HepG2 (cell line): ENCODE data around the gene FOLR1. TPM values are rescaled to one million over a fixed set of nuclear protein-coding genes. Genes with fewer than 3 reads are reported as not detected.

Experiments used
- ATAC-seq: fragments of 200-7000 bp; cut with Tn5 transposase; 3 replicates; pipeline ENCODE4 v1.9.1; 2020; ENCODE audit warnings: mild to moderate bottlenecking, moderate library complexity
- BruUV-seq: library from RNA; stranded (reverse); fragments of 400-500 nt; replicated peaks from 2 replicates; lab custom pipeline; 2021; lab: Mats Ljungman, UMichigan
- CTCF ChIA-PET: fragments of 300-600 bp; formaldehyde crosslinking; extraction: SDS; loops from one replicate; lab custom pipeline; 2021; ENCODE audit warnings: low total read pairs, inconsistent platforms, low intra/inter-chr PET ratio; lab: Yijun Ruan, JAX
- POLR2A ChIA-PET: fragments of 350-600 bp; sonication (Branson Sonifier 250); formaldehyde crosslinking; loops from one replicate; lab custom pipeline; 2020; ENCODE audit warnings: antibody characterized with exemption, inconsistent platforms; lab: Yijun Ruan, JAX
- DNase-seq: peaks from one replicate; pipeline ENCODE4 v3.0.0-alpha.2; 2015; ENCODE audit warnings: low spot score
- FAIRE-seq: peaks from 3 replicates; lab custom pipeline; 2011; peaks lifted over from hg19 to GRCh38; lab: Jason Lieb, UNC
- H2AFZ ChIP-seq: one replicate; pipeline ENCODE4 v1.6.1; 2011; ENCODE audit warnings: low read length, inconsistent platforms
- H3K27ac ChIP-seq: fragments of 300-600 bp; 3 replicates; pipeline ENCODE4 v1.8.0; 2011; ENCODE audit warnings: mixed run types, mild to moderate bottlenecking, mixed read lengths, low read length, inconsistent platforms; ENCODE audit not compliant: insufficient read depth; ENCODE audit errors: extremely low read length
- H3K27me3 ChIP-seq, 2 experiments: fragments of 200-600 bp in 1 of 2; 2 replicates in 1 of 2; 3 replicates in 1 of 2; pipeline versions ENCODE4 v1.6.0 to v1.8.0; 2011; ENCODE audit warnings: low read length in 2 of 2, mild to moderate bottlenecking in 2 of 2, moderate library complexity in 2 of 2, inconsistent platforms in 1 of 2; ENCODE audit not compliant: insufficient read depth in 2 of 2, control insufficient read depth in 1 of 2
- H3K36me3 ChIP-seq, 2 experiments: fragments of 200-600 bp in 1 of 2; replicated peaks in 1 of 2; 2 replicates in 1 of 2; 3 replicates in 1 of 2; pipeline versions ENCODE4 v1.5.1 to v1.8.0; 2011; ENCODE audit warnings: low read length in 2 of 2, inconsistent platforms in 1 of 2; ENCODE audit not compliant: insufficient read depth in 2 of 2, control insufficient read depth in 1 of 2
- H3K4me1 ChIP-seq: 2 replicates; pipeline ENCODE4 v1.5.1; 2012; ENCODE audit warnings: low read length, inconsistent platforms; ENCODE audit not compliant: insufficient read depth
- H3K4me2 ChIP-seq: 2 replicates; pipeline ENCODE4 v1.6.0; 2011; ENCODE audit warnings: low read depth, low read length, inconsistent platforms
- H3K4me3 ChIP-seq, 3 experiments: fragments of 200-600 bp in 1 of 3; sonication (generic), shearing (Covaris generic) in 1 of 3; replicated peaks in 1 of 3; 2 replicates each; pipeline ENCODE4 v1.5.1; 2011 to 2016; ENCODE audit warnings: low read length in 3 of 3, inconsistent platforms in 2 of 3, low read depth in 2 of 3, mild to moderate bottlenecking in 2 of 3, control low read depth in 1 of 3, mixed read lengths in 1 of 3; ENCODE audit not compliant: insufficient read depth in 1 of 3
- H3K79me2 ChIP-seq: one replicate; pipeline ENCODE4 v1.6.1; 2011; ENCODE audit warnings: low read length, inconsistent platforms; ENCODE audit not compliant: insufficient read depth
- H3K9ac ChIP-seq: 2 replicates; pipeline ENCODE4 v1.6.0; 2011; ENCODE audit warnings: mild to moderate bottlenecking, low read depth, low read length, inconsistent platforms; ENCODE audit not compliant: insufficient read depth
- H3K9me3 ChIP-seq: 2 replicates; pipeline ENCODE4 v1.5.1; 2012; ENCODE audit warnings: mild to moderate bottlenecking, low read length
- H4K20me1 ChIP-seq: 2 replicates; pipeline ENCODE4 v1.6.0; 2011; ENCODE audit warnings: inconsistent platforms, mild to moderate bottlenecking, low read length, moderate library complexity; ENCODE audit not compliant: insufficient read depth
- HDAC1 ChIP-seq: sonication (generic); formaldehyde crosslinking; IDR thresholded peaks from 2 replicates; pipeline ENCODE4 v1.5.1; 2020; ENCODE audit warnings: mild to moderate bottlenecking, missing genetic modification reagents
- MED13 ChIP-seq: sonication (generic); formaldehyde crosslinking; IDR thresholded peaks from 2 replicates; pipeline ENCODE4 v1.5.0; 2020; ENCODE audit warnings: missing genetic modification reagents
- NCOA1 ChIP-seq: sonication (generic); formaldehyde crosslinking; IDR thresholded peaks from 2 replicates; pipeline ENCODE4 v1.9.0; 2021; ENCODE audit warnings: missing genetic modification reagents
- SIN3B ChIP-seq: fragments of 150-350 bp; IDR thresholded peaks from 2 replicates; pipeline ENCODE4 v1.6.1; 2014; ENCODE audit warnings: low read length
- SP1 ChIP-seq, 2 experiments: fragments of 450-650 bp in 1 of 2; sonication (generic) in 1 of 2; formaldehyde crosslinking in 1 of 2; IDR thresholded peaks; 2 replicates each; pipeline versions ENCODE4 v1.4.0 to v1.6.1; 2016 to 2020; ENCODE audit warnings: missing genetic modification reagents in 1 of 2
- SRY ChIP-seq: sonication (generic); formaldehyde crosslinking; IDR thresholded peaks from 2 replicates; pipeline ENCODE4 v1.8.0; 2022; ENCODE audit warnings: mild to moderate bottlenecking, missing genetic modification reagents
- ZFP1 ChIP-seq: IDR thresholded peaks from 2 replicates; pipeline ENCODE4 v1.6.1; 2016
- ZNF12 ChIP-seq: sonication (generic); formaldehyde crosslinking; IDR thresholded peaks from 2 replicates; pipeline ENCODE4 v1.5.0; 2020; ENCODE audit warnings: missing genetic modification reagents
- ZNF232 ChIP-seq: sonication (generic); formaldehyde crosslinking; IDR thresholded peaks from 2 replicates; pipeline ENCODE4 v1.4.0; 2020; ENCODE audit warnings: missing genetic modification reagents, borderline replicate concordance
- ZNF367 ChIP-seq: sonication (generic); formaldehyde crosslinking; IDR thresholded peaks from 2 replicates; pipeline ENCODE4 v1.4.0; 2020; ENCODE audit warnings: missing genetic modification reagents, borderline replicate concordance
- ZNF605 ChIP-seq: sonication (generic); formaldehyde crosslinking; IDR thresholded peaks from 2 replicates; pipeline ENCODE4 v1.8.0; 2022; ENCODE audit warnings: mild to moderate bottlenecking, missing genetic modification reagents
- ZNF792 ChIP-seq: IDR thresholded peaks from 2 replicates; pipeline ENCODE4 v1.6.1; 2016
- WGBS: methylation state at CpG from one replicate; pipeline ENCODE4 v1.1.6; 2017; ENCODE audit warnings: low lambda C conversion rate; 5-methylcytosine and 5-hydroxymethylcytosine counted together
- in situ Hi-C: cut with HindIII; loops from 2 replicates; pipeline ENCODE4 v1.10.0; 2017; ENCODE audit warnings: low pct_unique_long_range_greater_than_20kb; ENCODE audit not compliant: extremely low pct_ligation_motif_present
- intact Hi-C: fragments of 100-400 bp; cut with micrococcal nuclease; formaldehyde crosslinking; loops from one replicate; pipeline ENCODE4 v1.10.0; 2022; ENCODE audit not compliant: unreplicated experiment
- polyA plus RNA-seq, 8 experiments: library from polyadenylated mRNA; depleted of rRNA in 3 of 8; stranded (reverse) in 7 of 8; unstranded in 1 of 8; fragments of >200 nt; fragmentation: Illumina TruSeq in 4 of 8; extraction: Trizol in 4 of 8; gene quantifications; 2 replicates each; pipeline versions ENCODE4 v1.2.1 to v1.2.3, GENCODE V29; 2011 to 2016; ENCODE audit warnings: low read depth in 4 of 8, missing spikeins in 1 of 8, mixed read lengths in 1 of 8; ENCODE audit not compliant: insufficient read depth in 1 of 8
- total RNA-seq, 5 experiments: library from RNA; depleted of rRNA; stranded (reverse); fragments of >200 nt; fragmentation: Illumina TruSeq; extraction: Trizol; gene quantifications; 2 replicates each; pipeline ENCODE4 v1.2.3, GENCODE V29; 2016; ENCODE audit warnings: low read depth in 1 of 5
- TF ChIP-seq, protein P1 (sequence below): sonication (generic); formaldehyde crosslinking; IDR thresholded peaks from 2 replicates; pipeline ENCODE4 v1.8.0; 2022; ENCODE audit warnings: low read depth, missing genetic modification reagents
- TF ChIP-seq, protein P2 (sequence below): sonication (generic); formaldehyde crosslinking; IDR thresholded peaks from 2 replicates; pipeline ENCODE4 v1.9.0; 2022; ENCODE audit warnings: low read depth, missing genetic modification reagents
- TF ChIP-seq, protein P3 (sequence below): sonication (generic); formaldehyde crosslinking; IDR thresholded peaks from 2 replicates; pipeline ENCODE4 v1.9.0; 2021; ENCODE audit warnings: mild to moderate bottlenecking, missing genetic modification reagents

FOLR1 gene
- total and polyA plus RNA-seq, 2 of the 13 experiments (the other 11 are each of a cell fraction or from before 2014, with no cell fraction given): 0.20 TPM; not detected in 1

DNA sequence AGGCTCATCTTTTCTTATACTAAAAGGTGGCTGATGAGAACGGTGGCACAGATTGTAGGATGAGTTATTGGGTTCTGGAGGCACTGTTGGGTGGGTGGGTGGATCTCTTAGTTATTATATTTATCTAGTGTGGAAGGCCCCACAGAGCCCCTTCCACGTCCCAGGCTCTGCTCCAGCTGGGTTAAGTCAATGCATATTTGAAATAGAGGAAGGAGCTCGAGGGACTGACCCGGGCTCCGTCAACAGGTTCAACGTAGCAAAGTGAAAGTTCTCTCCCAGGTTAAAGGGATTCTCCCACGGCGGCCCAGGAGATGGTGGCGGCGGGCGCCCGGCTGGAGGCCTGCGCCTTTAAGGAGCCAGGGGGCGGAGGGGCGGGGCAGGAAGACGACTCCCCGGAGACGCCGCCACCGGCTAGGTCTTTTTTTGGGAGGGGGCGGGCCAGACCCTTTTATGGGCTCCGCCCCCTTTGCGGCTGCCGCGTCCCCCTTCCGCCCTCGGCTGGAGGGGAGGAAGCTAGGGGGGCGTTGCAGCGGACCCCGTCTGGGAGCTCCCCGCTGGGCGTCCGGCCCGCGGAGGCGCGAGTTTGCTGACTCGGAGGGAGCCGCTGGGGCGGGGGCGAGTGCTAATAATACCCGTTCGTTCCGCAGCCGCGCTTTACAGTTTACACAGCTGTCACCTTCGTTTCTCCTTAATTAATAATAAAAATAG is 31.1 kb downstream of the FOLR1 start:
- H3K9ac ChIP-seq: peak overlapping the region; percentile 53
- FAIRE-seq: peak; percentile 56
- WGBS: under 1% methylated on average over 28 of the region's 47 CpGs
- peak overlapping the region; percentile 47 for H2AFZ ChIP-seq
- BruUV-seq: no TSS peak
- ChIA-PET CTCF (no interaction called here), POLR2A (interaction anchor here (1.2 to 1.7 kb wide), 4 partner anchors 12 to 111 kb away, joined by 4 to 5 read pairs (median 4); partner anchors contain the start of gene ANAPC15)
- peak overlapping the region; percentile 93 for H3K4me2 ChIP-seq
- H3K27me3 ChIP-seq: peaks cover 3 to 12% of the 10 kb centered on the region in 2 experiments; a peak in 2 of 5 replicates
- ATAC-seq: peak; percentile 74
- peak overlapping the region; percentile 83 to 90 (median 85) for H3K4me3 ChIP-seq
- peaks cover 35% of the 10 kb centered on the region for H3K4me1 ChIP-seq
- peaks cover 7% of the 10 kb centered on the region for H3K79me2 ChIP-seq
- peak overlapping the region; percentile 39 for H3K27ac ChIP-seq
- no peaks in the 10 kb centered on the region for H4K20me1 ChIP-seq
- intact Hi-C loops: no loop called here
- H3K36me3 ChIP-seq: no peaks in the 10 kb centered on the region
- no peaks in the 10 kb centered on the region for H3K9me3 ChIP-seq
- peak; percentile 69 for DNase-seq
- in situ Hi-C loops: no loop called here
- TF ChIP-seq SIN3B (no peak), ZNF367 (CRISPR knock-in tag) (no peak), ZNF232 (peak; percentile 38; the same call in 1 of the 2 replicates), ZNF605 (CRISPR knock-in tag) (no peak; the same call in 1 of the 2 replicates), ZNF792 (no peak), MED13 (CRISPR knock-in tag) (no peak), HDAC1 (CRISPR knock-in tag) (no peak; the same call in none of the 2 replicates), ZNF12 (CRISPR knock-in tag) (no peak), SP1 (IDR thresholded peaks at IDR 0.05) (no peak), SP1 (CRISPR knock-in tag; IDR thresholded peaks at IDR 0.05) (0 out of 2 replicates have a peak, but pooled peaks have one; percentile 32), SRY (CRISPR knock-in tag) (0 out of 2 replicates have a peak, but pooled peaks have one; percentile 6), NCOA1 (CRISPR knock-in tag) (no peak), ZFP1 (CRISPR knock-in tag) (no peak)
- TF ChIP-seq, protein P1, sequence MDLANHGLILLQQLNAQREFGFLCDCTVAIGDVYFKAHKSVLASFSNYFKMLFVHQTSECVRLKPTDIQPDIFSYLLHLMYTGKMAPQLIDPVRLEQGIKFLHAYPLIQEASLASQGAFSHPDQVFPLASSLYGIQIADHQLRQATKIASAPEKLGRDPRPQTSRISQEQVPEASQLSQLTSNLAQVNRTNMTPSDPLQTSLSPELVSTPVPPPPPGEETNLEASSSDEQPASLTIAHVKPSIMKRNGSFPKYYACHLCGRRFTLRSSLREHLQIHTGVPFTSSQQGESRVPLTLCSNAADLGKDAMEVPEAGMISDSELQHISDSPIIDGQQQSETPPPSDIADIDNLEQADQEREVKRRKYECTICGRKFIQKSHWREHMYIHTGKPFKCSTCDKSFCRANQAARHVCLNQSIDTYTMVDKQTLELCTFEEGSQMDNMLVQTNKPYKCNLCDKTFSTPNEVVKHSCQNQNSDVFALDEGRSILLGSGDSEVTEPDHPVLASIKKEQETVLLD: no peak
- TF ChIP-seq, protein P2, sequence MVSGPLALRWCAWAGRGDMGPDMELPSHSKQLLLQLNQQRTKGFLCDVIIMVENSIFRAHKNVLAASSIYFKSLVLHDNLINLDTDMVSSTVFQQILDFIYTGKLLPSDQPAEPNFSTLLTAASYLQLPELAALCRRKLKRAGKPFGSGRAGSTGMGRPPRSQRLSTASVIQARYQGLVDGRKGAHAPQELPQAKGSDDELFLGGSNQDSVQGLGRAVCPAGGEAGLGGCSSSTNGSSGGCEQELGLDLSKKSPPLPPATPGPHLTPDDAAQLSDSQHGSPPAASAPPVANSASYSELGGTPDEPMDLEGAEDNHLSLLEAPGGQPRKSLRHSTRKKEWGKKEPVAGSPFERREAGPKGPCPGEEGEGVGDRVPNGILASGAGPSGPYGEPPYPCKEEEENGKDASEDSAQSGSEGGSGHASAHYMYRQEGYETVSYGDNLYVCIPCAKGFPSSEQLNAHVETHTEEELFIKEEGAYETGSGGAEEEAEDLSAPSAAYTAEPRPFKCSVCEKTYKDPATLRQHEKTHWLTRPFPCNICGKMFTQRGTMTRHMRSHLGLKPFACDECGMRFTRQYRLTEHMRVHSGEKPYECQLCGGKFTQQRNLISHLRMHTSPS (CRISPR knock-in tag): no peak
- TF ChIP-seq, protein P3, sequence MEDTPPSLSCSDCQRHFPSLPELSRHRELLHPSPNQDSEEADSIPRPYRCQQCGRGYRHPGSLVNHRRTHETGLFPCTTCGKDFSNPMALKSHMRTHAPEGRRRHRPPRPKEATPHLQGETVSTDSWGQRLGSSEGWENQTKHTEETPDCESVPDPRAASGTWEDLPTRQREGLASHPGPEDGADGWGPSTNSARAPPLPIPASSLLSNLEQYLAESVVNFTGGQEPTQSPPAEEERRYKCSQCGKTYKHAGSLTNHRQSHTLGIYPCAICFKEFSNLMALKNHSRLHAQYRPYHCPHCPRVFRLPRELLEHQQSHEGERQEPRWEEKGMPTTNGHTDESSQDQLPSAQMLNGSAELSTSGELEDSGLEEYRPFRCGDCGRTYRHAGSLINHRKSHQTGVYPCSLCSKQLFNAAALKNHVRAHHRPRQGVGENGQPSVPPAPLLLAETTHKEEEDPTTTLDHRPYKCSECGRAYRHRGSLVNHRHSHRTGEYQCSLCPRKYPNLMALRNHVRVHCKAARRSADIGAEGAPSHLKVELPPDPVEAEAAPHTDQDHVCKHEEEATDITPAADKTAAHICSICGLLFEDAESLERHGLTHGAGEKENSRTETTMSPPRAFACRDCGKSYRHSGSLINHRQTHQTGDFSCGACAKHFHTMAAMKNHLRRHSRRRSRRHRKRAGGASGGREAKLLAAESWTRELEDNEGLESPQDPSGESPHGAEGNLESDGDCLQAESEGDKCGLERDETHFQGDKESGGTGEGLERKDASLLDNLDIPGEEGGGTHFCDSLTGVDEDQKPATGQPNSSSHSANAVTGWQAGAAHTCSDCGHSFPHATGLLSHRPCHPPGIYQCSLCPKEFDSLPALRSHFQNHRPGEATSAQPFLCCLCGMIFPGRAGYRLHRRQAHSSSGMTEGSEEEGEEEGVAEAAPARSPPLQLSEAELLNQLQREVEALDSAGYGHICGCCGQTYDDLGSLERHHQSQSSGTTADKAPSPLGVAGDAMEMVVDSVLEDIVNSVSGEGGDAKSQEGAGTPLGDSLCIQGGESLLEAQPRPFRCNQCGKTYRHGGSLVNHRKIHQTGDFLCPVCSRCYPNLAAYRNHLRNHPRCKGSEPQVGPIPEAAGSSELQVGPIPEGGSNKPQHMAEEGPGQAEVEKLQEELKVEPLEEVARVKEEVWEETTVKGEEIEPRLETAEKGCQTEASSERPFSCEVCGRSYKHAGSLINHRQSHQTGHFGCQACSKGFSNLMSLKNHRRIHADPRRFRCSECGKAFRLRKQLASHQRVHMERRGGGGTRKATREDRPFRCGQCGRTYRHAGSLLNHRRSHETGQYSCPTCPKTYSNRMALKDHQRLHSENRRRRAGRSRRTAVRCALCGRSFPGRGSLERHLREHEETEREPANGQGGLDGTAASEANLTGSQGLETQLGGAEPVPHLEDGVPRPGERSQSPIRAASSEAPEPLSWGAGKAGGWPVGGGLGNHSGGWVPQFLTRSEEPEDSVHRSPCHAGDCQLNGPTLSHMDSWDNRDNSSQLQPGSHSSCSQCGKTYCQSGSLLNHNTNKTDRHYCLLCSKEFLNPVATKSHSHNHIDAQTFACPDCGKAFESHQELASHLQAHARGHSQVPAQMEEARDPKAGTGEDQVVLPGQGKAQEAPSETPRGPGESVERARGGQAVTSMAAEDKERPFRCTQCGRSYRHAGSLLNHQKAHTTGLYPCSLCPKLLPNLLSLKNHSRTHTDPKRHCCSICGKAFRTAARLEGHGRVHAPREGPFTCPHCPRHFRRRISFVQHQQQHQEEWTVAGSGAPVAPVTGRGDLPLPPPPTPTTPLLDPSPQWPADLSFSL (CRISPR knock-in tag): no peak
